Activated CD8-positive, alpha-beta memory T cell treated with anti-CD3 and anti-CD28 coated beads, Interleukin-2, amount 50 U/mL, for 4 hours (primary cell): ENCODE results near the gene HOXA1.

Experiments used
- DNase-seq: peaks from one replicate; pipeline ENCODE4 v3.0.0-alpha.2; 2020

The HOXA1 gene

GRCh38 chr7:27131390-27131819, 35.6 kb upstream of the HOXA1 start:
- DNase-seq: no peak

DNA sequence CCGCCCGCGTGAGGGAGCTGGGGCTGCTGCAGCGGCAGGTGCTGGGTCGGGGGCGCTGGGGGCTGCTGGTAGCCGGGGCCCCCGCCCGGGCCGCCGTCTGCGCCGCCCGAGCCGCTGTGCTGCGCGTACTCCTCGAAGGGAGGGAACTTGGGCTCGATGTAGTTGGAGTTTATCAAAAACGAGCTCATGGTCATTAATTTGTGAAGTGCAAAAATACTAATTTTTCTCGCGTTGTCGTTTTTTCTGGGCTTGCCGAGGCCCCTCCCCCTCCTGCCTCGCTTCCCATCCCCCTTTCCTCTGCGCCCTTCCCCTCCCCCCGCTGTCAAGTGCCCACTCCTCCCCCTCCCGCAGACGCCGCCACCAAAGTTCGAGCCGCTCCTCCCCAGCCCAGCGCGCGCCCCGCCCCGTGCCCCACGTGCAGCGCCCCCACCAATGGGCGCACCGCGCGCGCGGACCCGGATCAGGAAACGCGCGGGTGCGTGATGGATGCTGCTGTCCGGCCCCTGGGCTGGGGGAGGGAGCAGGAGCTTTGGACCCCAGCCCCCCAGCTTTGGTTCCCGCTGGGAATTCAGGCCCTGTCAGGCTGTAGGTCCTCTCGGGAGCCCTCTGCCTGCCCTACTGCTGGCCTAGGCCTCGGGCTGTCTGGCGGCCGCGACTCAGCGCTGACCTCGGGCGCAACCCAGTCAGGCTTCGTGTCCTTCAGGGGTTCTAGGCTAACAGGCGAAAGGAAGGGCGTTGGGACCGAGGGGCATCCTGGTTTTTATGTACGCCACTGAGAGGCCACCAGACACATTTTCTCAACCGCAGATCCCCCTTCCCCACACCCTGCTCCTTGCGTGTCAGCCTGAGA, 35.0 kb upstream of the HOXA1 start, which contains the start of gene HOXA4:
TSS of gene HOXA4 (minus strand) at position 218 of the 850 bp plus-strand sequence. CDS start at position 194, 24 bp downstream.
- peak; percentile 77 for DNase-seq

- DNase-seq: no peak
Measured at GRCh38 chr7:27129729-27130539, 34.1 kb upstream of the HOXA1 start.

DNA sequence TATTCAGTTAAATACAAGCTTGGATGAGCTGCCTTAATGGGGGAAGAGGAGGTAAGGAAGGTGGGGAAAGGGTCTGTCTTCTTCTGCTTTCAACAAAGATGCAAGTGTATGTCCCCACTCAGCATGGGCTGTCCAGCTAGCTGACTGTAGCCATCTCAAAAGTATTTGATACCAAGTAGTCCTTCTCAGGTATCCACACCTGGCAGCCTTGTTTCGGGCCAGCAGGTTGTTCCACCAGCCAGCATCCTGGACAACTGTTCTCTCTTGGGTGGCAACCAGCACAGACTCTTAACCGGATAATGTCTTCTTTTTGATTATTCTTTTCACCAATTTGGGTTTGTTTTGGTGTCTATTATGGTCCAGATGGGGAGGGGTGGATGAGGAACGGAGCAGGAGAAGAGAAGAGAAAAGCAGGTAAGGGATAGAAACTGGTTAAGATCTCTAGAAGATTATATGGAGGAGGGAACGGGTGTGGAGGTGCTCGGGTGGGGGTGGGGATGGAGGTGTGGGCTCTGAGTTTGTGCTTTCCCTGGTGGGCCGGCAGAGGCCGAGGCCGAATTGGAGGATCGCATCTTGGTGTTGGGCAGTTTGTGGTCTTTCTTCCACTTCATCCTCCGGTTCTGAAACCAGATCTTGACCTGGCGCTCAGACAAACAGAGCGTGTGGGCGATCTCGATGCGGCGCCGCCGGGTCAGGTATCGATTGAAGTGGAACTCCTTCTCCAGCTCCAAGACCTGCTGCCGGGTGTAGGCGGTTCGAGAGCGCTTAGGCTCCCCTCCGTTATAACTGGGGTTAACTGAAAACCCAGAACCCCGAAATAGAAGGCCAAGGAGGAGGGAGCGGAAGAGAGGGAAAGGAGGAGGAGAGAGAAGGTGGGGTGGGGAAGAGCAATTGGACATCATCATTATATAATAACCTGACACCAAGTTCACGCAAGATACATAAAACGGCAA, 33.3 kb upstream of the HOXA1 start:
- no peak for DNase-seq

DNA sequence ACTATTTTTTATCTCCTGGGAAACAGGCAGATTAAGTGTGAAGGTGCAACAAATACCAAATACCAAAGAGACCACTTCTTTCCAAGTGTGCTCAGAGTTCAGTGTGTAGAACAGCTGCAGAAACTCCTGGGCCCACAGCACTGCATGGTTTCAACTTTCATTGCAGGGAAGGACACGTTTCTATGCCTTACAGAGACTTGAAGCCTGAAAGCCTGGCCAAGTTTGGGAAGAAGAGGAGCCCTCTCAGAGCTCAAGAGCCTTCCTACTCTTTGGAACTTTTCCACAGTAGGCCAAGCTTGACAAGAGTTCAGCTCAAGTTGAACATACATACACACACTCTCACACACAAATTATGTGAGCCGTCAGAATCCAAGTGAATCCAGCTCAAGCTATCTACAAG, 32.2 kb upstream of the HOXA1 start:
- no peak for DNase-seq

GRCh38 chr7:27126596-27127327, 31.0 kb upstream of the HOXA1 start:
- DNase-seq: no peak

DNA sequence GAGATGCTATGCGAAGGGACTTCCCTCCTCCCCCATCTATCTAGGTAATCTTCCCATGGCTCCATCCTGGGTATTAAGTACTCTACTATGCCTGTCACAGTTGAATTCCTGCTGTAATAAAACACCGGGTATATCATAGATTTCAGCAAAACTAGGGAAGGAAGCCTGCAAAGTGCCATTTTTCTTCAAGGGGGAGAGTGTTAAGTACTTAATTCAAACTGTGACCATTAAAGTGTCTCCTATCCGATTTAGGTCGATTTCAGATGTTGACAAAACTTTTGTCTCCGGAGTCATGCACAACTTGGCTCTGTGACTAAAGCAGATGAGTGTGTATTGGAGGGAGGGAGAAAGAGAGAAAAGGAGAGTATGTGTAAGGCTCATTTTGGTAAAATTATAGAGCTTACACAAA, 30.2 kb upstream of the HOXA1 start:
- DNase-seq: no peak

DNA sequence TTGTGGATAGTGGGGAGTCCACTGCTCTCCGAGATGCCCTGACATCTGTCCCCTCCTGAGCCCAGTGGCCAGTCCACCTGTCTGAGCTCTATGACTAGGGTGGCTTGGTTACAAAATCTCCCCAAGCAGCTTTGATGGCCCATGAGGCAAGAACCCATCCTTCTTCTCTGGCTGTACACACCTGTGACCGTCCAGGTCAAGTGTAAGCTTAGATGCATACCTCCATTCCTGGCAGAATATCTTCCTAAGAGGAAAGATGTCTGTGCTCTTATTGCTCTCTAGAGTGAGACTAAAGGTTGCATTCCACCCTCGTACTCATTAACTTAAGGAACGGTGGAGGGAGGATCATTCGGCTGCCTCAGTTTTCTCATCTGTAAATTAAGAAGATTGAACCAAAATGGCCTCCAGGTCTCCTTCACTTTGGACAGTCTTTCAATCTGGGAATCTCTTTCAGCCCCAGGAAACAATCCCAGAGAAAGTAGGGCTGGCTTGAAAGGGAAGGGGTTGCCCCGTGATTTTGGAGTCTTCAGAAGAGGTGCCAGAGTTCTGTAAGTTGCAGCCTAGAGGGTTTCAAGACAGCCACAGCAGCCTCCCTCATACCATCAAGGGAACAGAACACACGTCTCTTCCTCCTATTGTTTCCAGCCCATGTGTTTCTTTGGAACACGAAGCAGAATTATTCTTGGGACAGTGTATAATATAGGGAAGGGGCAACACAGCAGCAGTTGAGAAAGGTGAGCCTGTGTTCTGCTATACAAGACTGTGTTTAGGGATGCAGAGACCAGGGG, 29.3 kb upstream of the HOXA1 start:
- DNase-seq: no peak

DNA sequence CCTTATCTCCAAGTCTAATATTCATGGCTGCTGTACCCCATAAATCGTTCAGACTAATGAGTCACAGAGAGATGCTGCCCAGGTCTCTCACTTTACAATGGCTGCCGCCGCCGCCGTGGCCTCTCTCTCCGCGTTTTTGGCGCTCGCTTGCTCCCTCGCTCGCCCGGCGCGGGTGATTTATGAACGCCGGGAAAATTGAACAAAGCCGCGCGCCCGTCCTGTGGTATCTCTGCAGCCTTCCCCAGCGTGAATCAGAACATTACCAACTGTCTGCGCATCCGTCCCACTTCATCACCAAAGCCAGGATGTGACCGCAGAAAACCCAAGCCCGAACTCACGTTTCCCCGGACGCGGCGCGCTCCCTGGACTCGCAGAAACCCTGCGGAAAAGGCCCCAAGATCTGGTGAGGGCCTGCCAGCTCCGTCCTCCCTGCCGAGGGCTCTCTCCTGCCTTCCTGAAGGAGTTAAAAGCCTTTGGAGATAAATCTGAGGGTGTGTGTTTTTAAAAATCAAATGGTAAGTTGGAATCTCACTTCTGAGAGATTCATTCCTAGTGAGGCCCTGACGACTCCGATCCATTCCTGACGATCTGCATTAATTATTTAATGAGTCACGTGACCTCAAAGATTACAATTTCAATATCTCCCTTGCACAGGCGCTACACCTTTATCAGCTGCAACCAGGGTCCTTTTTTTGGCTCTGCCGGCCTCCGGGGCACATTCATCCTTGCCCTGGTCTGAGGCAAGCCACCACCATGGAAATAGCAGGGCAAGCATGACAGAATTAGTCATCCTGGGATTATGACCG, 28.5 kb upstream of the HOXA1 start:
- no peak for DNase-seq

DNA sequence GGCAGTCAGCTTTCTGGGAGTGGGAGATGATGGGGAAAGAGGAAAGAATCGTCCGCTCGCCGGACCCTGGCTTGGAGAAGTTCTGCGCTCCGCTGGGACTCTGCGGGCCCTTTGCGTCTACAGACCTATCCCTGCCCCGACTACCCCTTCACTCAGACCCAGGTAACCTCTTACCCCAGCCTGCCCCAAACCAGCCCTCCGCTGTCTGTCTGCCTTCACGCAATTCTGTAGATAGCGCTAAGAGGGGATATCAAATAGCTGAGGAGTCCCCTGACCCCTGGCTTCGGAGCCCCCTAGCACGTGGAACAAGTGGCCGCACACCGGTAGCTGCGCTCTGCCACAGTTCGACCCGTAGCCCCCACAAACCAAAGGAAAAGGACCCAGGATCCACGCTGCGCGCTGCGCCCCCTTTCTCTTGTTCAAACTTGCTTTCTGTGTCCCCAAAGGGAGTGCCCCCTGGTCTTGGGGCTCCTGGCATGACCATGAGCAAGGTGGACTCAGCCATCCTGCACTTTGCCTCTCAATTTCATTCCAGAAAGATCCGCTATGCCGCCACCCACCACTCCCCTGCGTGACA, 27.8 kb upstream of the HOXA1 start:
- no peak for DNase-seq

- DNase-seq: no peak
Measured at GRCh38 chr7:27123007-27123476, 27.2 kb upstream of the HOXA1 start.

GRCh38 chr7:27122077-27122910, 26.5 kb upstream of the HOXA1 start:
- DNase-seq: no peak

DNA sequence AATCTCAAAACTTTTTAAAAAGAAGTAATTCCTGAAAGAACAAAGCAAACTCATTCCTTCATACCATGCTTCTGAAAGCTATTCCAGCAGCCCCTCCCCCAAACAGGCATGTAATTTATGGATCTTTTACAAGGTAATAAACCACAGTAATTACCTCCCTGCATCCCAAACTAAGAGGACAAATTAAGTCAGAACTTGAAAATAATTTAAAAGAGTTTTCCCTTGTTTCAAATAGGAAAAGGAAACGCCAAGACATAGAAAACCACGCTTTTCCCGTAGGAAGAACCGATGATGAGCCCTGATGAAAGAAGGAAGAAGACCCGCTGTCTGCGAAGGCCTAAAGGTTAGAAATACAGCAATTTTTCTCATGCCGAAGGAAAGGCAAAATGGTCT, 25.9 kb upstream of the HOXA1 start:
- no peak for DNase-seq

DNA sequence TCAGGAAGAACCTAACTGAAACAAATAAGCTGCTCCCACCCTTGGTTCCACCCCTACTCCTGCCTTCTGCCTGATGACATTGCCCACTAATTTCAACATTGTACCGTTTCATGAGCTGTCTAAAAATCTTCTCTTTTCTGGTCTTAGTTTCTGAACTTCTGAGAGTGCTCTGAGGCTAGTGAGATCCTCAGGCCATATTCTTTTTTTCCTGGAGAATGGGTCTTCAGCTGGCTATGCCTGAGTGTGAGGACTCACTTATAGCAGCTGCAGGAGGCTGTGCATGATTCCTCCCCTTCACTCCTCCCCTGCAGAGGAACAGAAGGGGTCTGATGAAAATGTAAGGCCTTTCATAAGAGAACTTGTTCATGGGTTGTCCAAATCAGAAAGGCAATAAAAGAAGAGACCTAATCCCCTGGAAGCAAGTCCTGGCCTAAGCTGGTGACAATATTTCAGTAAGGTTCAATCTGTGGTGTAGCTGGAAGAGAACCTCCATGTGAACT, 23.7 kb upstream of the HOXA1 start:
- DNase-seq: no peak

DNA sequence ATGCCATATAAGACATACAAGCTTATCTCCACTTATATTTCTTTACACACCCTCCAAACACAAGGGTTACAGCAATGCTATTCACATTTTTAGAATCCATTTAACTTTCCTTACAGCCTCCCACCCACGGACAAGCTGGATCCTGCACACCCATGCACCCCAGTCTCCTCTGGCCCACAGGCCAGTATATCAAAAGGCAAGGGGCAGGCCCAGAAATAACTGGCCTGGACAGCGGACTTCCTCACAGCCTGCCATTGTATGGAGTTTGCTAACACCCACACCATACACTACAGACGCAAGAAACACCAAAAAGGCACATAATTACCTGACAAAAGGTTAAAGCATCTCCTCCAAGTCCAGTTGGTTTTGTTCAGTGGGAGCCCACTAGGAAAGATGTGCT, 22.8 kb upstream of the HOXA1 start:
- DNase-seq: no peak

DNA sequence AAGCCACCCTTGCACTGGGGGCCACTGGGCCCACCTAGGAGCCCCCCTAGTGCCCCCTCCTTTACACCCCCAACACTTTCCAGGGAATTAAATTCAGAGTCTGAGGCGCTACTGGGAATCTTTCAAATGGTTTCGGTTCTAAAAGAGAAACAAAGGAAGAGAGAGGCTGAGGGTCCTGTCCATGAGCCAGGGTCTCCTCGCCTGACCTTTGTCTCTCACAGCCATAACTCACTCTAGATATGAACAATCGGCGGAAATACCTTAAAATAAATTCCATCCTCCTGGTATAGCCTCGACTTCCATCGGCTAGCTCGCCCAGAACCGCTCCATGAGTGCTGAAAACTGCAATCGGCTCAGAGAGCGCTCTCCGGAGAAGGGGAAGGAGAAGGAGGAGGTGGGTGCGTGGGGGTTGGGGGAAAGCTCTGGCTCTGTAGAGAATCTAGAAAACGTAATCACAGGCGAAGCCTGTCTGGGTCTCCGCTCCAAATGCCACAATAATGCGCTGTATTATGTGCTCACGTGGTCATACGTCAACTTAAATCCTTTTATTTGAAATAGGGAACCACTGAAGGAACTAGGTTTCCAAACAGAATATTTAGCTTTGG, 22.2 kb upstream of the HOXA1 start:
- no peak for DNase-seq

DNA sequence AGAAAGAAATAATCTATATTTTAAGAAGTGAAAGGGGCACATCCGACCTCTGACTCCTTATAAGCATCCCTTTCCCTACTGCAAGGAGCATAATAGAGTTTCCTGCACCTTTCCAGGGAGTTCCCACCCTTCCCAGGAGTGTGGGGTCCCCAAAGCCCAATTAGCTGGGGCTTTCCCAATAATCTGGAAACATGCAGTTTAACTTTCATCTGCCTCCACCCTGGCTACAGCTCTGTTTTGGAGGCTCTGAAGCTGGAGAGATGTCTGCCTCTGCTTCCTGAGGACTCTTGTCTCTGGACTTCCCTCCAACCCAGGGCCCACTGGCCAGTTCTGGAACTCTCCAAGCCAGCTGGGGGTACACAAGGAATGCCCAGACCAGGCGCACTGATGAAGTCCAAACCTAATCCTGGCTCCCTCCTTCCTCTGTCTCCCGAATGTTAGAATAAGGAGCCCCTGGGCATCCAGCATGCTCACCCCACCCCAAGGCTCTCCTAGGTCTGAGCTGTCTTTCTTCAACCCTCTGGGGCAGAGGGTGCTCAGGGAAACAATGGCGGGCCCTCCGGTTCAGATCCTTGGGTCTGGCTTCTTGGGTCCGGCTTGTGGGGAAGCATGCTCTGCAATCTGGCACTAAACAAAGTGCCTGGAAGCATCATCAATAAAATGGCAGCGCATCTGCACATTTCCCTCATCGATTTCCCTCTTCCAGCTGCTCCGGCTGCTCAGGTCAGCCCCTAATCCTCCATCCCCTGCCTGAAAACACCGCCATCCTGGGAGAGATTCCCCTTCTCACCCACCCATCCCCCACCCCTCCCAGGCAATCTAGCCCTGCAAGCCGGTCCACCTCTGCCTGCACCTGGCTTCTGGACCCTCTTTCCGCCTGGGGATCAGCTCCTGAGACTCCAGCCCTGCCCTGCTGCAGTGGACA, 21.4 kb upstream of the HOXA1 start:
- DNase-seq: no peak
